ENCODE data around the gene IFNL2. TPM values are rescaled to one million over a fixed set of nuclear protein-coding genes. Genes with fewer than 3 reads are reported as not detected.

The IFNL2 gene
- total and polyA plus RNA-seq, 9 of the 15 experiments (the other 6 are each of a cell fraction or from before 2014, with no cell fraction given) = not detected

GRCh38 chr19:39310558-39311311 is 42.5 kb downstream of the IFNL2 start:
- FAIRE-seq (peak; percentile 98), DNase-seq (ENCODE audit: extremely low read depth in 1 of 4, low spot score in 3 of 4) (peak; percentile 90 to 95 (median 90)), ATAC-seq (peak; percentile 89)
- H3K9me3 ChIP-seq (replicated peaks; ENCODE audit: control insufficient read depth, insufficient read depth, low read depth, low read length) = no peaks in the 10 kb centered on the region
- H3K27me3 ChIP-seq (ENCODE audit: control insufficient read depth in 2 of 2, insufficient read depth in 2 of 2, low read length in 2 of 2) = no peaks in the 10 kb centered on the region
- ChIA-PET CTCF (ENCODE audit: low intra/inter-chr PET ratio) (no interaction called here), POLR2A (interaction anchor here (0.6 to 1.4 kb wide), 16 partner anchors 8 to 392 kb away, joined by 3 to 7 read pairs (median 3); partner anchors contain the start of genes IFNL1, MED29, PAF1 and RPS16)
- H3K9me1 ChIP-seq (ENCODE audit: control insufficient read depth, insufficient read depth, low read length) = no peaks in the 10 kb centered on the region
- peak overlapping the region; percentile 28 for H3K4me3 ChIP-seq
- H3K4me1 ChIP-seq (replicated peaks in 1 of 2; ENCODE audit: control insufficient read depth in 2 of 2, insufficient read depth in 2 of 2, low read length in 2 of 2) = peaks cover 34 to 38% of the 10 kb centered on the region in 2 experiments
- no peaks in the 10 kb centered on the region for H4K20me1 ChIP-seq (replicated peaks; ENCODE audit: control insufficient read depth, insufficient read depth, low read length)
- WGBS (ENCODE audit: insufficient coverage, low coverage, missing lambda C conversion rate) = 4% methylated on average over 11 of the region's 11 CpGs
- H3K4me2 ChIP-seq (ENCODE audit: insufficient read depth, low read length) = peak overlapping the region; percentile 87
- in situ Hi-C loops (cut with MboI) (no loop called here), intact Hi-C loops (cut with micrococcal nuclease) (no loop called here)
- H3K27ac ChIP-seq (ENCODE audit: extremely low read depth, low read depth, low read length) = peak overlapping the region; percentile 84
- peaks cover 54% of the 10 kb centered on the region; the same call in 1 of the 3 replicates for H3K36me3 ChIP-seq (ENCODE audit: control insufficient read depth, insufficient read depth, low read length)
- H3K79me2 ChIP-seq (ENCODE audit: control insufficient read depth, insufficient read depth, low read length) = peaks cover 15% of the 10 kb centered on the region
- peak overlapping the region; percentile 55 to 58 for H3K9ac ChIP-seq (ENCODE audit: insufficient read depth in 1 of 2, low read depth in 2 of 2, low read length in 2 of 2)
- no TSS peak for BruUV-seq (replicated peaks)
- H2AFZ ChIP-seq (ENCODE audit: low read depth, low read length) = peak overlapping the region; percentile 78
- TF ChIP-seq ZBTB9 (CRISPR knock-in tag; IDR thresholded peaks at IDR 0.05) (no peak), ZFX (CRISPR knock-in tag; IDR thresholded peaks at IDR 0.05) (peak; percentile 60), ZBTB26 (CRISPR knock-in tag; IDR thresholded peaks at IDR 0.05) (0 out of 2 replicates have a peak, but pooled peaks have one; percentile 48), FOXK2 (conservative IDR thresholded peaks at IDR 0.05 in 1 of 2, IDR thresholded peaks at IDR 0.05 in 1 of 2; ENCODE audit: low read depth in 2 of 2) (peak; percentile 11 to 30; a peak in 1 of 4 replicates), POLR2G (IDR thresholded peaks at IDR 0.05; ENCODE audit: low read depth, low read length) (0 out of 2 replicates have a peak, but pooled peaks have one; percentile 47), MYBL2 (IDR thresholded peaks at IDR 0.05; ENCODE audit: low read depth) (no peak), MYBL2 (CRISPR knock-in tag; IDR thresholded peaks at IDR 0.05; ENCODE audit: borderline replicate concordance) (no peak), BRD9 (IDR thresholded peaks at IDR 0.05; ENCODE audit: low read depth, partially characterized antibody) (peak; percentile 71), RBM22 (IDR thresholded peaks at IDR 0.05; ENCODE audit: low read depth, low read length, poor library complexity, severe bottlenecking) (no peak), ARID1B (IDR thresholded peaks at IDR 0.05) (peak; percentile 67), MAFK (IDR thresholded peaks at IDR 0.05; ENCODE audit: low read length) (no peak), GABPA (tag; conservative IDR thresholded peaks at IDR 0.05; ENCODE audit: low read depth) (peak; percentile 82), RFX1 (IDR thresholded peaks at IDR 0.05) (peak; percentile 76), CTBP1 (IDR thresholded peaks at IDR 0.05; ENCODE audit: borderline replicate concordance) (peak; percentile 71), ZNF668 (CRISPR knock-in tag; IDR thresholded peaks at IDR 0.05) (no peak), ZNF347 (CRISPR knock-in tag; IDR thresholded peaks at IDR 0.05; ENCODE audit: low read depth) (no peak), THRB (CRISPR knock-in tag; conservative IDR thresholded peaks at IDR 0.05) (0 out of 2 replicates have a peak, but pooled peaks have one; percentile 55), NCOA1 (IDR thresholded peaks at IDR 0.05; ENCODE audit: low read depth) (peak; percentile 41; the same call in 1 of the 2 replicates), EGR1 (conservative IDR thresholded peaks at IDR 0.05) (peak; percentile 54; the same call in 1 of the 2 replicates)

Measured in K562 (cell line).